ENCODE data around the gene ZFP3.

DNA sequence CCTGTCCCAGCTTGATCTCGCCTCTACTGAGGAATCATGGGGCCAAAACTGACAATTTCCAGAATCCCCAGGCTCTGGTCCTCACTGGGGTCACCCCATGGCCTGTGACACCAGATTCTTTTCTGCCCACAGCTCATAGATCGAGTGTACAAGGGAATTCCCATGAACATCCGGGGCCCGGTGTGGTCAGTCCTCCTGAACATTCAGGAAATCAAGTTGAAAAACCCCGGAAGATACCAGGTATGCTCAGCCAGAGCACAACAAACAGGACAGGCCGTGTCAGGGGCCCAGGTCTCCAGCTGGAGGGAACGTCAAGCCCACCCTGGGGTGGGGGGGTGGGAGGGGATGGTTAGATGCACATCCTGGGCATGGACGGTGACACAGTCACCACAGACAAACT, 55.0 kb downstream of the ZFP3 start:
- TF ChIP-seq, protein P1, sequence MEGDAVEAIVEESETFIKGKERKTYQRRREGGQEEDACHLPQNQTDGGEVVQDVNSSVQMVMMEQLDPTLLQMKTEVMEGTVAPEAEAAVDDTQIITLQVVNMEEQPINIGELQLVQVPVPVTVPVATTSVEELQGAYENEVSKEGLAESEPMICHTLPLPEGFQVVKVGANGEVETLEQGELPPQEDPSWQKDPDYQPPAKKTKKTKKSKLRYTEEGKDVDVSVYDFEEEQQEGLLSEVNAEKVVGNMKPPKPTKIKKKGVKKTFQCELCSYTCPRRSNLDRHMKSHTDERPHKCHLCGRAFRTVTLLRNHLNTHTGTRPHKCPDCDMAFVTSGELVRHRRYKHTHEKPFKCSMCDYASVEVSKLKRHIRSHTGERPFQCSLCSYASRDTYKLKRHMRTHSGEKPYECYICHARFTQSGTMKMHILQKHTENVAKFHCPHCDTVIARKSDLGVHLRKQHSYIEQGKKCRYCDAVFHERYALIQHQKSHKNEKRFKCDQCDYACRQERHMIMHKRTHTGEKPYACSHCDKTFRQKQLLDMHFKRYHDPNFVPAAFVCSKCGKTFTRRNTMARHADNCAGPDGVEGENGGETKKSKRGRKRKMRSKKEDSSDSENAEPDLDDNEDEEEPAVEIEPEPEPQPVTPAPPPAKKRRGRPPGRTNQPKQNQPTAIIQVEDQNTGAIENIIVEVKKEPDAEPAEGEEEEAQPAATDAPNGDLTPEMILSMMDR (IDR thresholded peaks at IDR 0.05; ENCODE audit: borderline replicate concordance, extremely low read depth, low read length, poor library complexity, severe bottlenecking) = no peak
- TF ChIP-seq EZH2 (IDR thresholded peaks at IDR 0.05; ENCODE audit: borderline replicate concordance, low read depth, low read length, severe bottlenecking) = no peak

Measured in DND-41 (cell line).